ENCODE data around the gene SPO11. TPM values are rescaled to one million over a fixed set of nuclear protein-coding genes. Genes with fewer than 3 reads are reported as not detected.

SPO11 gene
- total RNA-seq, 1 experiment from 2014 or later = not detected

- H3K23me2 ChIP-seq (ENCODE audit: insufficient read length, low read depth, low read length, poor library complexity, severe bottlenecking) = peaks cover 24% of the 10 kb centered on the region
- H4K5ac ChIP-seq (ENCODE audit: insufficient read length, low read depth, low read length) = no peak within 1 kb of the TSS
- H2AFZ ChIP-seq (ENCODE audit: low read length) = no peak within 1 kb of the TSS
- H3K27me3 ChIP-seq (ENCODE audit: insufficient read depth, low read length) = no peaks in the 10 kb centered on the region
- H3K27me3 Mint-ChIP-seq (ENCODE audit: low read depth) = peaks cover 6% of the 10 kb centered on the region
- no peak within 1 kb of the TSS for H2BK12ac ChIP-seq (ENCODE audit: insufficient read length, low read depth, low read length)
- no peak within 1 kb of the TSS for H2AK5ac ChIP-seq (ENCODE audit: insufficient read length, low read length)
- H3K4ac ChIP-seq (ENCODE audit: low read depth, low read length) = no peak within 1 kb of the TSS; the same call in 1 of the 2 replicates
- peaks cover 3% of the 10 kb centered on the region for H3K79me1 ChIP-seq (ENCODE audit: insufficient read depth, low read depth, low read length, poor library complexity, severe bottlenecking)
- no peaks in the 10 kb centered on the region for H3K9me3 ChIP-seq (ENCODE audit: control insufficient read depth, low read depth, low read length)
- no peak within 1 kb of the TSS for H4K91ac ChIP-seq (ENCODE audit: insufficient read length, low read depth, low read length)
- H3K27ac Mint-ChIP-seq = peak within 1 kb of the TSS; percentile 80 to 84 (median 81); a peak in 6 of 7 replicates
- H3T11ph ChIP-seq (ENCODE audit: low read length) = no peak within 1 kb of the TSS
- peak within 1 kb of the TSS; percentile 70 for H3K9ac ChIP-seq (ENCODE audit: extremely low read depth, insufficient read length, low read length)
- peak within 1 kb of the TSS; percentile 77 for H3K14ac ChIP-seq (ENCODE audit: insufficient read depth, low read length)
- peaks cover 36 to 44% of the 10 kb centered on the region in 2 experiments for H3K4me1 Mint-ChIP-seq
- H3K4me2 ChIP-seq (ENCODE audit: insufficient read depth, insufficient read length, low read length) = peak within 1 kb of the TSS; percentile 73
- TF ChIP-seq, protein P1, sequence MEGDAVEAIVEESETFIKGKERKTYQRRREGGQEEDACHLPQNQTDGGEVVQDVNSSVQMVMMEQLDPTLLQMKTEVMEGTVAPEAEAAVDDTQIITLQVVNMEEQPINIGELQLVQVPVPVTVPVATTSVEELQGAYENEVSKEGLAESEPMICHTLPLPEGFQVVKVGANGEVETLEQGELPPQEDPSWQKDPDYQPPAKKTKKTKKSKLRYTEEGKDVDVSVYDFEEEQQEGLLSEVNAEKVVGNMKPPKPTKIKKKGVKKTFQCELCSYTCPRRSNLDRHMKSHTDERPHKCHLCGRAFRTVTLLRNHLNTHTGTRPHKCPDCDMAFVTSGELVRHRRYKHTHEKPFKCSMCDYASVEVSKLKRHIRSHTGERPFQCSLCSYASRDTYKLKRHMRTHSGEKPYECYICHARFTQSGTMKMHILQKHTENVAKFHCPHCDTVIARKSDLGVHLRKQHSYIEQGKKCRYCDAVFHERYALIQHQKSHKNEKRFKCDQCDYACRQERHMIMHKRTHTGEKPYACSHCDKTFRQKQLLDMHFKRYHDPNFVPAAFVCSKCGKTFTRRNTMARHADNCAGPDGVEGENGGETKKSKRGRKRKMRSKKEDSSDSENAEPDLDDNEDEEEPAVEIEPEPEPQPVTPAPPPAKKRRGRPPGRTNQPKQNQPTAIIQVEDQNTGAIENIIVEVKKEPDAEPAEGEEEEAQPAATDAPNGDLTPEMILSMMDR (conservative IDR thresholded peaks at IDR 0.05) = no peak
- H3K79me2 ChIP-seq (ENCODE audit: insufficient read depth, low read length) = no peaks in the 10 kb centered on the region; the same call in 1 of the 2 replicates
- no peak within 1 kb of the TSS for H2BK15ac ChIP-seq (ENCODE audit: low read depth, low read length)
- H4K8ac ChIP-seq (replicated peaks; ENCODE audit: insufficient read length, low read depth, low read length) = no peak within 1 kb of the TSS
- no peaks in the 10 kb centered on the region for H3K4me1 ChIP-seq (ENCODE audit: insufficient read depth, low read length)
- no peak within 1 kb of the TSS for H3K56ac ChIP-seq (ENCODE audit: insufficient read length, low read depth, low read length)
- no peak within 1 kb of the TSS for H2BK5ac ChIP-seq (ENCODE audit: insufficient read length, low read length)
- no peak within 1 kb of the TSS for H3K27ac ChIP-seq (ENCODE audit: insufficient read length, low read depth, low read length)
- DNase-seq = peak; percentile 82
- no CpG with 5 or more reads among the region's 78 CpGs for WGBS (ENCODE audit: extremely low coverage, insufficient read length, low lambda C conversion rate)
- peak within 1 kb of the TSS; percentile 89 for H3K18ac ChIP-seq (ENCODE audit: insufficient read length, low read depth, low read length)
- peak within 1 kb of the TSS; percentile 83 to 91 for H3K4me3 Mint-ChIP-seq
- no peak within 1 kb of the TSS for H2BK20ac ChIP-seq (ENCODE audit: low read depth, low read length, poor library complexity, severe bottlenecking)
- no peaks in the 10 kb centered on the region for H3K9me3 Mint-ChIP-seq
- H3K36me3 Mint-ChIP-seq (ENCODE audit: insufficient read depth in 1 of 3, low read depth in 3 of 3) = peaks cover 13 to 26% (median 24%) of the 10 kb centered on the region in 3 experiments; a peak in 6 of 7 replicates
- no peaks in the 10 kb centered on the region for H4K20me1 ChIP-seq (ENCODE audit: control insufficient read depth, insufficient read depth, insufficient read length)
- H2BK120ac ChIP-seq (ENCODE audit: low read depth, low read length, poor library complexity, severe bottlenecking) = peak within 1 kb of the TSS; percentile 31
- no peak within 1 kb of the TSS for H3K23ac ChIP-seq (ENCODE audit: insufficient read length, low read depth, low read length)
Observed at GRCh38 chr20:57390604-57391438, 61.2 kb downstream of the SPO11 start, which contains the start of gene RBM38. Gene RBM38, plus strand, starts transcription at chr20:57391396. Its CDS starts 186 bp downstream, at chr20:57391582.

All from H9 (cell line).